OCI-LY1 (cell line): ENCODE data around the gene TMEM119.
"Not testable (repeated sequence)": the region's sequence is repeated elsewhere in the genome, so short reads cannot be mapped to it uniquely, and the experiment has no call there.

ENCODE experiments used
- CTCF ChIP-seq: fragments of 200-600 bp; sonication (generic), shearing (Covaris generic); IDR thresholded peaks from 2 replicates; pipeline ENCODE4 v1.5.1; 2017; ENCODE audit warnings: mild to moderate bottlenecking, antibody characterized with exemption, low read length, moderate library complexity, mixed read lengths
- EZH2 ChIP-seq: fragments of 200-600 bp; sonication (generic), shearing (Covaris generic); IDR thresholded peaks from 2 replicates; pipeline ENCODE4 v1.8.0; 2017; ENCODE audit warnings: borderline replicate concordance, mixed run types, mild to moderate bottlenecking, antibody characterized with exemption, low read length, moderate library complexity, mixed read lengths

- not testable (repeated sequence) for TF ChIP-seq CTCF, EZH2
These were observed 42.5 kb downstream of the TMEM119 start for GRCh38 chr12:108555383-108555782.
